WTC11 (cell line): Measurements from ENCODE around the gene CDRT4. TPM values are rescaled to one million over a fixed set of nuclear protein-coding genes. Genes with fewer than 3 reads are reported as not detected.

Source experiments
- ATAC-seq: fragments of 200-7000 bp; cut with Tn5 transposase; 2 replicates; pipeline ENCODE4 v1.10.0; 2021; ENCODE audit warnings: mild to moderate bottlenecking, moderate library complexity
- CTCF ChIA-PET: fragments of 300-600 bp; sonication (Branson Sonifier 250); formaldehyde crosslinking; loops from one replicate; lab custom pipeline; 2021; ENCODE audit warnings: antibody characterized with exemption; lab: Charles Lee
- POLR2A ChIA-PET: fragments of 350-600 bp; sonication (Branson Sonifier 250); formaldehyde crosslinking; loops from one replicate; lab custom pipeline; 2021; ENCODE audit warnings: antibody characterized with exemption; lab: Charles Lee
- DNase-seq: peaks from one replicate; pipeline ENCODE4 v3.0.0; 2021; ENCODE audit warnings: low spot score
- H3K27ac Mint-ChIP-seq: 2 replicates; pipeline ENCODE4 v1.8.0; 2021; ENCODE audit warnings: mixed read lengths
- H3K27me3 Mint-ChIP-seq: 2 replicates; pipeline ENCODE4 v1.8.0; 2021; ENCODE audit warnings: low read depth, mild to moderate bottlenecking, moderate library complexity, mixed read lengths
- H3K36me3 Mint-ChIP-seq: 2 replicates; pipeline ENCODE4 v1.8.0; 2021; ENCODE audit warnings: mixed read lengths
- H3K4me1 Mint-ChIP-seq: 2 replicates; pipeline ENCODE4 v1.8.0; 2022; ENCODE audit warnings: mixed read lengths
- H3K4me3 Mint-ChIP-seq: 2 replicates; pipeline ENCODE4 v1.8.0; 2021; ENCODE audit warnings: mild to moderate bottlenecking, moderate library complexity, mixed read lengths
- H3K9me3 Mint-ChIP-seq: 2 replicates; pipeline ENCODE4 v1.8.0; 2021; ENCODE audit warnings: mixed read lengths
- CBFB ChIP-seq: sonication (generic); formaldehyde crosslinking; IDR thresholded peaks from 2 replicates; pipeline ENCODE4 v1.8.1; 2022; ENCODE audit warnings: mild to moderate bottlenecking, low read depth, missing genetic modification reagents
- CREB1 ChIP-seq: sonication (generic); formaldehyde crosslinking; IDR thresholded peaks from 2 replicates; pipeline ENCODE4 v1.8.0; 2023; ENCODE audit warnings: mild to moderate bottlenecking, missing genetic modification reagents
- E2F5 ChIP-seq: sonication (generic); formaldehyde crosslinking; IDR thresholded peaks from 2 replicates; pipeline ENCODE4 v1.8.1; 2022; ENCODE audit warnings: mild to moderate bottlenecking, moderate library complexity, missing genetic modification reagents
- EMX1 ChIP-seq: fragments of 250-450 bp; sonication (Bioruptor Pico); IDR thresholded peaks from 2 replicates; pipeline ENCODE4 v1.8.0; 2021; ENCODE audit warnings: mild to moderate bottlenecking
- ESRRA ChIP-seq: sonication (generic); formaldehyde crosslinking; IDR thresholded peaks from 2 replicates; pipeline ENCODE4 v1.8.1; 2022; ENCODE audit warnings: mild to moderate bottlenecking, missing genetic modification reagents, borderline replicate concordance
- FOXK1 ChIP-seq: sonication (generic); formaldehyde crosslinking; IDR thresholded peaks from 2 replicates; pipeline ENCODE4 v1.8.0; 2022; ENCODE audit warnings: mild to moderate bottlenecking, moderate library complexity, missing genetic modification reagents
- FOXP1 ChIP-seq: sonication (generic); formaldehyde crosslinking; IDR thresholded peaks from 2 replicates; pipeline ENCODE4 v1.8.0; 2022; ENCODE audit warnings: missing genetic modification reagents, mild to moderate bottlenecking, moderate library complexity, borderline replicate concordance
- GABPB1 ChIP-seq: sonication (generic); formaldehyde crosslinking; IDR thresholded peaks from 2 replicates; pipeline ENCODE4 v1.8.1; 2023; ENCODE audit warnings: mild to moderate bottlenecking, missing genetic modification reagents
- GRHL2 ChIP-seq: fragments of 250-450 bp; sonication (Bioruptor Pico); IDR thresholded peaks from 2 replicates; pipeline ENCODE4 v1.8.0; 2022; ENCODE audit warnings: mild to moderate bottlenecking, moderate library complexity; ENCODE audit not compliant: insufficient replicate concordance, severe bottlenecking
- GTF2I ChIP-seq: fragments of 250-450 bp; sonication (Bioruptor Pico); conservative IDR thresholded peaks from 2 replicates; pipeline ENCODE4 v1.4.0; 2021; ENCODE audit warnings: mild to moderate bottlenecking
- IRF1 ChIP-seq: sonication (generic); formaldehyde crosslinking; IDR thresholded peaks from 2 replicates; pipeline ENCODE4 v1.8.0; 2023; ENCODE audit warnings: missing genetic modification reagents
- MXD4 ChIP-seq: fragments of 250-450 bp; sonication (Bioruptor Pico); IDR thresholded peaks from 2 replicates; pipeline ENCODE4 v1.8.0; 2021; ENCODE audit warnings: mild to moderate bottlenecking, moderate library complexity, borderline replicate concordance
- NFATC4 ChIP-seq: fragments of 250-450 bp; sonication (Bioruptor Pico); IDR thresholded peaks from 2 replicates; pipeline ENCODE4 v1.9.0; 2021; ENCODE audit warnings: mild to moderate bottlenecking
- NFE2L1 ChIP-seq: sonication (generic); formaldehyde crosslinking; IDR thresholded peaks from 2 replicates; pipeline ENCODE4 v1.8.1; 2023; ENCODE audit warnings: missing genetic modification reagents
- NR2C2 ChIP-seq: sonication (generic); formaldehyde crosslinking; IDR thresholded peaks from 2 replicates; pipeline ENCODE4 v1.8.0; 2022; ENCODE audit warnings: mild to moderate bottlenecking, missing genetic modification reagents
- NR3C1 ChIP-seq: sonication (generic); formaldehyde crosslinking; conservative IDR thresholded peaks from 2 replicates; pipeline ENCODE4 v1.8.1; 2023; ENCODE audit warnings: low read depth, mild to moderate bottlenecking, missing genetic modification reagents
- PRDM15 ChIP-seq: sonication (generic); formaldehyde crosslinking; IDR thresholded peaks from 2 replicates; pipeline ENCODE4 v1.8.0; 2022; ENCODE audit warnings: missing genetic modification reagents
- PRRX2 ChIP-seq: fragments of 250-450 bp; sonication (Bioruptor Pico); IDR thresholded peaks from 2 replicates; pipeline ENCODE4 v1.8.0; 2021; ENCODE audit warnings: mild to moderate bottlenecking
- SMAD3 ChIP-seq: sonication (generic); formaldehyde crosslinking; IDR thresholded peaks from 2 replicates; pipeline ENCODE4 v1.8.0; 2022; ENCODE audit warnings: missing genetic modification reagents, mild to moderate bottlenecking, borderline replicate concordance
- SMAD4 ChIP-seq: sonication (generic); formaldehyde crosslinking; IDR thresholded peaks from 2 replicates; pipeline ENCODE4 v1.8.0; 2022; ENCODE audit warnings: mild to moderate bottlenecking, missing genetic modification reagents
- TCF7 ChIP-seq: sonication (generic); formaldehyde crosslinking; IDR thresholded peaks from 2 replicates; pipeline ENCODE4 v1.8.0; 2022; ENCODE audit warnings: mild to moderate bottlenecking, low read depth, missing genetic modification reagents, moderate library complexity
- TEAD4 ChIP-seq: sonication (generic); formaldehyde crosslinking; IDR thresholded peaks from 2 replicates; pipeline ENCODE4 v1.8.0; 2022; ENCODE audit warnings: mild to moderate bottlenecking, missing genetic modification reagents
- ZNF263 ChIP-seq: sonication (generic); formaldehyde crosslinking; IDR thresholded peaks from 2 replicates; pipeline ENCODE4 v1.8.1; 2022; ENCODE audit warnings: low read depth, mild to moderate bottlenecking, moderate library complexity, missing genetic modification reagents
- ZNF532 ChIP-seq: fragments of 250-450 bp; sonication (Bioruptor Pico); IDR thresholded peaks from 2 replicates; pipeline ENCODE4 v1.9.0; 2021; ENCODE audit warnings: mild to moderate bottlenecking, borderline replicate concordance
- ZNF671 ChIP-seq: fragments of 250-450 bp; sonication (Bioruptor Pico); IDR thresholded peaks from 2 replicates; pipeline ENCODE4 v1.8.0; 2021; ENCODE audit warnings: mild to moderate bottlenecking
- total RNA-seq: library from RNA; stranded (reverse); gene quantifications from 3 replicates; pipeline ENCODE4 v1.2.3, GENCODE V29; 2021
- TF ChIP-seq, protein P1 (sequence below): sonication (generic); formaldehyde crosslinking; IDR thresholded peaks from 2 replicates; pipeline ENCODE4 v1.8.1; 2022; ENCODE audit warnings: mild to moderate bottlenecking, missing genetic modification reagents, moderate library complexity, borderline replicate concordance

Gene CDRT4
- total RNA-seq, 1 experiment from 2014 or later = 4.9 TPM

- POLR2A ChIA-PET = no interaction called here
- DNase-seq (no peak), ATAC-seq (no peak)
- Mint-ChIP-seq H3K4me1 (no peaks in the 10 kb centered on the region), H3K36me3 (no peaks in the 10 kb centered on the region), H3K9me3 (no peaks in the 10 kb centered on the region), H3K4me3 (no peak overlapping the region), H3K27me3 (no peaks in the 10 kb centered on the region), H3K27ac (no peak overlapping the region)
- CTCF ChIA-PET = interaction anchor here (0.6 kb wide), 1 partner anchor 97 kb away, joined by 3 read pairs; no protein-coding TSS in a partner anchor
- TF ChIP-seq PRDM15 (CRISPR knock-in tag) (no peak), IRF1 (CRISPR knock-in tag) (no peak), EMX1 (CRISPR knock-in tag) (no peak), ESRRA (CRISPR knock-in tag) (no peak), SMAD3 (no peak), NFATC4 (no peak), SMAD4 (CRISPR knock-in tag) (no peak), NR3C1 (CRISPR knock-in tag) (no peak), GRHL2 (CRISPR knock-in tag) (no peak), NFE2L1 (CRISPR knock-in tag) (no peak), GTF2I (CRISPR knock-in tag) (no peak), CREB1 (CRISPR knock-in tag) (no peak)
Observed at GRCh38 chr17:15399443-15399842, 68.0 kb downstream of the CDRT4 start.

GRCh38 chr17:15398736-15399331 lies 68.6 kb downstream of the CDRT4 start:
- ChIA-PET CTCF (interaction anchor here (0.6 kb wide), 1 partner anchor 96 kb away, joined by 3 read pairs; no protein-coding TSS in a partner anchor), POLR2A (no interaction called here)
- no peaks in the 10 kb centered on the region for H3K4me1 Mint-ChIP-seq
- no peaks in the 10 kb centered on the region for H3K36me3 Mint-ChIP-seq
- no peak for DNase-seq
- no peak for ATAC-seq
- H3K27ac Mint-ChIP-seq = no peak overlapping the region
- H3K27me3 Mint-ChIP-seq = no peaks in the 10 kb centered on the region
- H3K9me3 Mint-ChIP-seq = no peaks in the 10 kb centered on the region
- no peak overlapping the region for H3K4me3 Mint-ChIP-seq
- TF ChIP-seq, protein P1, sequence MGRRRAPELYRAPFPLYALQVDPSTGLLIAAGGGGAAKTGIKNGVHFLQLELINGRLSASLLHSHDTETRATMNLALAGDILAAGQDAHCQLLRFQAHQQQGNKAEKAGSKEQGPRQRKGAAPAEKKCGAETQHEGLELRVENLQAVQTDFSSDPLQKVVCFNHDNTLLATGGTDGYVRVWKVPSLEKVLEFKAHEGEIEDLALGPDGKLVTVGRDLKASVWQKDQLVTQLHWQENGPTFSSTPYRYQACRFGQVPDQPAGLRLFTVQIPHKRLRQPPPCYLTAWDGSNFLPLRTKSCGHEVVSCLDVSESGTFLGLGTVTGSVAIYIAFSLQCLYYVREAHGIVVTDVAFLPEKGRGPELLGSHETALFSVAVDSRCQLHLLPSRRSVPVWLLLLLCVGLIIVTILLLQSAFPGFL (CRISPR knock-in tag) = no peak
- no peak for TF ChIP-seq GABPB1 (CRISPR knock-in tag)
- no peak for TF ChIP-seq FOXP1 (CRISPR knock-in tag)
- TF ChIP-seq GTF2I (CRISPR knock-in tag) = no peak
- TF ChIP-seq ZNF671 (CRISPR knock-in tag) = no peak
- TF ChIP-seq FOXK1 (CRISPR knock-in tag) = no peak
- TF ChIP-seq SMAD4 (CRISPR knock-in tag) = no peak
- no peak for TF ChIP-seq TCF7
- TF ChIP-seq PRRX2 (CRISPR knock-in tag) = no peak
- no peak for TF ChIP-seq ZNF532 (CRISPR knock-in tag)
- no peak for TF ChIP-seq NR2C2 (CRISPR knock-in tag)
- TF ChIP-seq TEAD4 (CRISPR knock-in tag) = no peak
- TF ChIP-seq ZNF263 = no peak
- no peak for TF ChIP-seq CBFB
- TF ChIP-seq MXD4 (CRISPR knock-in tag) = no peak
- TF ChIP-seq NFE2L1 (CRISPR knock-in tag) = no peak
- TF ChIP-seq E2F5 (CRISPR knock-in tag) = no peak
- TF ChIP-seq SMAD3 = no peak
- no peak for TF ChIP-seq NR3C1 (CRISPR knock-in tag)
